ENCODE data around the gene NOX5.

The NOX5 gene

DNA sequence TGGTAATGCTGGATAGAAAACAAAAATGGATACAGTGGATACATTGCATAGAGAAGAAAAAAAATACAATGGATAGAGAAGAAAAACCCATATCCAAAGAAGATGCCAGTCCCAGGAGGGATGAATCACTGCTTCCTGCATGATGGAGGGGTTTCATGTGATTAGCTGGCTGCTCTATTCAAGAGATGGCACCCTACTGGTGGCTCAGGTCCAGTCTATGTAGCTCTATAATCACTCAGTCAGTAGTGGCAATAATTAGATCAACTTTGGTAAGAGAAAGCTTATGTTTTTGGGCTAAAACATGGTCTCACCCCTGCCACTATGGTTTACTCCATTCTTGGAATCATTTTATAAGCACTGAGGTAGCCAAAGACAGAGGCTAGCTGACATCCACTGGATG is 33.7 kb upstream of the NOX5 start:
- peaks cover 17 to 31% (median 24%) of the 10 kb centered on the region in 11 experiments for H3K9me3 ChIP-seq (replicated peaks in 1 of 11)
- no peak overlapping the region for H3K4me2 ChIP-seq
- no peaks in the 10 kb centered on the region for H4K20me1 ChIP-seq
- H3K4me1 ChIP-seq, result peaks cover 4 to 13% (median 10%) of the 10 kb centered on the region in 10 experiments; a peak in 15 of 20 replicates
- TF ChIP-seq Cebpa-rat (IDR thresholded peaks at IDR 0.05), result no peak
- H3K36me3 ChIP-seq, result no peaks in the 10 kb centered on the region
- H3K4me3 ChIP-seq, result no peak overlapping the region
- H3K9ac ChIP-seq, result no peak overlapping the region
- no peaks in the 10 kb centered on the region for H3K27me3 ChIP-seq
- no peak overlapping the region for H3K27ac ChIP-seq

DNA sequence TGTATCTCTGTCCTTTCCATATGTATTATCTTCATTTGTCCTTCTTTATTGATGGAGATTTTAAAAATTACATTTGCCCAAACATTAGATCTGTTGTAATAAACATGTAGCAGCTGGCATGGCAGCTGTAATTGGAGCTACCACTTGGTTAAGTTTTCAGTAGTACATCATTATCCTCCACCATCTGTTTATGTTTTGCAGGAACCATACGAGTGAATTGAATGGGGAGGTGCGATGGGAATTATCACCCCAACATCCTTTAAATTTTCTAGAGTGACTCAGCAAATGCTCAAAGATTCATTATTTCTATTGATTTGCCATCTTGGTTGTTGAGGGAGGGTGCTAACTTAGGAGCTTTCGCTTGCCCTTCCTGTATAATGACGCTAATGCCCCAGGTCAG is 32.6 kb upstream of the NOX5 start:
- peaks cover 4 to 13% (median 10%) of the 10 kb centered on the region in 10 experiments; a peak in 15 of 20 replicates for H3K4me1 ChIP-seq
- no peaks in the 10 kb centered on the region for H3K36me3 ChIP-seq
- H3K9me3 ChIP-seq (replicated peaks in 1 of 11), result peaks cover 7 to 19% (median 12%) of the 10 kb centered on the region in 11 experiments
- no peaks in the 10 kb centered on the region for H3K27me3 ChIP-seq
- H3K4me2 ChIP-seq, result no peak overlapping the region
- H3K9ac ChIP-seq, result no peak overlapping the region
- H3K27ac ChIP-seq, result no peak overlapping the region
- no peaks in the 10 kb centered on the region for H4K20me1 ChIP-seq
- H3K4me3 ChIP-seq, result no peak overlapping the region
- no peak for TF ChIP-seq Cebpa-rat (IDR thresholded peaks at IDR 0.05)

DNA sequence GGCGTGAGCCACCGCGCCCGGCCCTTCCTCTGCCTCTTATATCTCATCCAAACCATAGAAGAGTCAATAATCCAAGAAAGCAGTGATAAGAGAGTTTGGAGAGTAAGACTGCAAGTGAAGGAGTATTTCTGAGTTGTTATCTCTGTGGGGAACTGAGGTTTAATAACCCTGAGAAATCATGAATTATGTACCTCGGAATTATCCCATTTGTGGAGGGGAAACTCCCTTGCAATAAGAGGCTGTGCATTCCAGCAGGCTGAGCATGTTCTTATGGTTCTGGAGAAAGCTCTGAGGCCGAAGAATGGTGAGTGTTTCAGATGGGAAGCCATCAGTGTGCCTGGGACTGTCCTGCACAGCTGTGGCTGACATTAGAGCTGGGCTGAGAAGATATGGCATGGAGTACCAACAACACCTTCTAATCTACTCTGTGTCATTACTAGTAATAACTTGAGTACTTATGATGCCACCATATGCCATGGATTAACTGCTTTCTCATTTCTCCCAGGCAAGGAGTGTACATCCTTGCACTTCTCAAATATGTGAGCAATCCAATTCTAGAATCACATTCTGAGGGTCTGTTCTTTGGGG is 31.4 kb upstream of the NOX5 start:
- Histone ChIP-seq H3K27ac (no peak overlapping the region), H3K4me3 (no peak overlapping the region), H3K27me3 (no peaks in the 10 kb centered on the region), H3K4me2 (no peak overlapping the region), H3K9me3 (replicated peaks in 1 of 11) (peaks cover 0 to 12% (median under 1%) of the 10 kb centered on the region in 11 experiments; a peak in 3 of 22 replicates), H3K9ac (no peak overlapping the region), H3K4me1 (peaks cover 4 to 13% (median 10%) of the 10 kb centered on the region in 10 experiments; a peak in 15 of 20 replicates), H4K20me1 (no peaks in the 10 kb centered on the region), H3K36me3 (no peaks in the 10 kb centered on the region)
- TF ChIP-seq Cebpa-rat (IDR thresholded peaks at IDR 0.05), result no peak

DNA sequence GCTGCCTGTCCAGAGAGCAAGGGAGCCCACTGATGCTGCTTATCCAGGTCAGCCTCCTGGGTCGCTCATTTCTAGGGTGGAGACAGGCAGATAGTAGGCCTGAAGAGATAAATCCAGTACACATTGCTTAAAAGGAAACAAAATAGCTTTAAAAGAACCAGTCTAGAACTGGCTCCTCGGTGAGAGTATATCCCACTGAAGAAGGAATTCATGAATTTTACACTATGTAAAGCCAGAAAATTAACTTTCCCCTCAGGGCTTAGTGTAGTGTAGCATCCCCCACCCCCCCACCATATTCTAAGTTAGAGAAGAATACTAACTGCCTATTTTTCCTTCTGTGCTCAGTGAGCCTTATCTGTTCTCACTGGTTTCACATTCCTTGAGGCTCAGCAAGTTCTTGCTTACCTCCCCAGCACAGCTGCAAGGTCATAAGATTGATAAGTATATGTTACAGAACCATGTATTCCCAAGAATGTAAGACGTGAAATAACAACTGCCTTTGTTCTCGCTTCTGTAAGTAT is 30.5 kb upstream of the NOX5 start:
- no peak for TF ChIP-seq Cebpa-rat (IDR thresholded peaks at IDR 0.05)
- no peaks in the 10 kb centered on the region for H3K36me3 ChIP-seq
- H3K27ac ChIP-seq, result no peak overlapping the region
- peaks cover 4 to 13% (median 10%) of the 10 kb centered on the region in 10 experiments; a peak in 15 of 20 replicates for H3K4me1 ChIP-seq
- H3K4me2 ChIP-seq, result peak overlapping the region in 8 of 11 experiments; percentile 5 to 43 (median 30); a peak in 10 of 22 replicates
- no peak overlapping the region for H3K9ac ChIP-seq
- H3K9me3 ChIP-seq (replicated peaks in 1 of 11), result peaks cover 0 to 10% (median 0%) of the 10 kb centered on the region in 11 experiments; a peak in 2 of 22 replicates
- H3K4me3 ChIP-seq, result no peak overlapping the region
- H4K20me1 ChIP-seq, result no peaks in the 10 kb centered on the region
- H3K27me3 ChIP-seq, result no peaks in the 10 kb centered on the region

DNA sequence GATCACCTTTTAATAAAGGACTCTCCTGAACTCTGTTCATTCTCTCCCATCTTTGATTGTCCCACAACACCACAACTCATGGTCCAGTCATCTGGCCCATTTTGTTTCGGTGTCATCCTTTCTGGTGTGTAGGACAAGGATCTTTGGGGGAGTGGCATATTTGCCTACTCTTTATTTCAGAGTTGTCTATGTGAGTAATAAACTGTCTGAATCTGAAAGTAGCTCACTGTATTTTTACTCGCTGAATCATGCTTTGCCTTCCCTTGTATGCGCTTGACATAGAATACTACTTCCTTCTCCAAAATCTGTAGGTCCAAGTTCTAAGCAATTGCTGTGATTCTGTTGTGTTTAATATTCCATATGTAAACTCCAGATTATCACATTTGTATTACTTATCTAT is 29.9 kb upstream of the NOX5 start:
- peak overlapping the region in 7 of 11 experiments; percentile 5 to 43 (median 20); a peak in 7 of 22 replicates for H3K4me2 ChIP-seq
- H4K20me1 ChIP-seq, result no peaks in the 10 kb centered on the region
- H3K9ac ChIP-seq, result no peak overlapping the region
- H3K27ac ChIP-seq, result no peak overlapping the region
- H3K4me1 ChIP-seq, result peaks cover 4 to 13% (median 10%) of the 10 kb centered on the region in 10 experiments; a peak in 15 of 20 replicates
- H3K4me3 ChIP-seq, result no peak overlapping the region
- H3K27me3 ChIP-seq, result no peaks in the 10 kb centered on the region
- no peaks in the 10 kb centered on the region for H3K36me3 ChIP-seq
- H3K9me3 ChIP-seq (replicated peaks in 1 of 11), result peaks cover 0 to 5% (median 0%) of the 10 kb centered on the region in 11 experiments; a peak in 1 of 22 replicates
- TF ChIP-seq Cebpa-rat (IDR thresholded peaks at IDR 0.05), result no peak

DNA sequence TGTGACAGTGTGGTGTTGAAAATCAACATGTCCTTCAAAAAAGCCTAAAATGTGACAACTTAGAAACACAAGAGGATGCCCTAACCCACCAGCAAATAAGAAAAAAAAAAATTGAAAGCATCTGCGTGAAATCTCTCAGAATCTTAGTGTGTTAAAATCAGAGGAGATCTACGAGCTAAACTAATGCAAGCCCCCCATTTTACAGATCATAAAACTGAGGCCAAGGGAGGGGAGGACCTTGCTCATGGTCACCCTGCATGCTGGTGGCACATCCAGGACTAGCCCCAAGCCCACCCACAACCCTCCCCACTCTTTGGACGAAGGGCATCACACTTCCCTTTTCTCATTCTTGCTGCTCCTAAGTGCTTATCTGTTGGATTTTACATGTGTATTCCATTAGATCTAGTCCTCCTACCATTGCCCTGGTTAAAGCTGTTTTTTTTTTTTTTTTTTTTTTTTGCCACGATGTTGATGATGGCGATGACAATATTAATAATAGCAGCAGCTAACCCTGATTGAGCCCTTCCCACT is 29.1 kb upstream of the NOX5 start:
- H3K4me3 ChIP-seq, result no peak overlapping the region
- no peaks in the 10 kb centered on the region for H3K36me3 ChIP-seq
- no peaks in the 10 kb centered on the region for H4K20me1 ChIP-seq
- H3K4me2 ChIP-seq, result no peak overlapping the region
- no peak for TF ChIP-seq Cebpa-rat (IDR thresholded peaks at IDR 0.05)
- peaks cover 0 to 5% (median 0%) of the 10 kb centered on the region in 11 experiments; a peak in 1 of 22 replicates for H3K9me3 ChIP-seq (replicated peaks in 1 of 11)
- no peak overlapping the region for H3K9ac ChIP-seq
- no peak overlapping the region for H3K27ac ChIP-seq
- H3K27me3 ChIP-seq, result no peaks in the 10 kb centered on the region
- peaks cover 4 to 13% (median 10%) of the 10 kb centered on the region in 10 experiments; a peak in 15 of 20 replicates for H3K4me1 ChIP-seq

DNA sequence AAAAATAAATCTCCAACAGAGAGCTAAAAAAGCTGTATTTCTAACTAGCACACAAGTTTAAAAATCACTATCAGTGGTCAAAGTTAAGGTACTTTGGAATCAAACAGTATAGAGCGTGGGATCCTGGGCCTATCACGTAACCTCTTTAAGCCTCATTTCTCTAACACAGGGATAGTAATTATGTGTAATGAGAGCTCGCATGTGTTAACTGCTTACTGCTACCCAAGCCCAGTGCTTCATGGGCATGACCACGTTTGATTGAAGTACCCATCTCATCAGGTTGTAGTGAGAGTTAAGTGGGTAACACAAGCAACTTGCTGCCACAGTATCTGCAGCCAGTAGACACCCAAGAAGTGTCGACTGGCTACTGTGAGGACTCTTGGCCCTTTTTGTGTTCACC is 28.2 kb upstream of the NOX5 start:
- H3K9ac ChIP-seq, result no peak overlapping the region
- no peaks in the 10 kb centered on the region for H3K27me3 ChIP-seq
- no peak overlapping the region for H3K4me2 ChIP-seq
- H3K36me3 ChIP-seq, result no peaks in the 10 kb centered on the region
- H3K4me1 ChIP-seq, result peaks cover 4 to 16% (median 10%) of the 10 kb centered on the region in 10 experiments; a peak in 15 of 20 replicates
- H3K9me3 ChIP-seq (replicated peaks in 1 of 11), result peaks cover 0 to 5% (median 0%) of the 10 kb centered on the region in 11 experiments; a peak in 1 of 22 replicates
- no peak overlapping the region for H3K4me3 ChIP-seq
- no peak overlapping the region for H3K27ac ChIP-seq
- no peak for TF ChIP-seq Cebpa-rat (IDR thresholded peaks at IDR 0.05)
- H4K20me1 ChIP-seq, result no peaks in the 10 kb centered on the region

DNA sequence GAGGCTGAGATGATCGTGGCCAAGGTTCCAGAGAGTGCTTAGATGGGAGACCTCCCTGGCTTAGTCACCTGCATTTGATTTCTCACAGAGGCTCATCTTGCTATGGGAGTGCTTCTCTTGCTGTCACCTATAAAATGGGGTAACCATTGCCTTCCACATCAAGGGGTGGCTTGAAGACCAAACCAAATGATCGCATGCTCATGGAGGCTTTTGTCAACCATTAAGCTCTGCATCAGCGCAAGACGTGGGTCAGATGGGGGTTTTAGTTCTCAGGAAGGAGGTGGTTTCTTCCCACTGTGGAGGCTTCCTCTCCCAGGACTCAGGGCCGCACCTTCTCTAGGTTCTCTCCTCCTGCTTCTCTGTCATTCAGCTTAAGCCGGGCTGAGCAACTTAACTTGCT is 27.4 kb upstream of the NOX5 start:
- no peak overlapping the region for H3K9ac ChIP-seq
- no peak overlapping the region for H3K4me3 ChIP-seq
- H3K9me3 ChIP-seq (replicated peaks in 1 of 11), result peaks cover 0 to 5% (median 0%) of the 10 kb centered on the region in 11 experiments; a peak in 1 of 22 replicates
- H4K20me1 ChIP-seq, result no peaks in the 10 kb centered on the region
- H3K27me3 ChIP-seq, result no peaks in the 10 kb centered on the region
- no peak for TF ChIP-seq Cebpa-rat (IDR thresholded peaks at IDR 0.05)
- H3K27ac ChIP-seq, result no peak overlapping the region
- no peaks in the 10 kb centered on the region for H3K36me3 ChIP-seq
- no peak overlapping the region for H3K4me2 ChIP-seq
- H3K4me1 ChIP-seq, result peaks cover 4 to 16% (median 10%) of the 10 kb centered on the region in 10 experiments; a peak in 15 of 20 replicates

DNA sequence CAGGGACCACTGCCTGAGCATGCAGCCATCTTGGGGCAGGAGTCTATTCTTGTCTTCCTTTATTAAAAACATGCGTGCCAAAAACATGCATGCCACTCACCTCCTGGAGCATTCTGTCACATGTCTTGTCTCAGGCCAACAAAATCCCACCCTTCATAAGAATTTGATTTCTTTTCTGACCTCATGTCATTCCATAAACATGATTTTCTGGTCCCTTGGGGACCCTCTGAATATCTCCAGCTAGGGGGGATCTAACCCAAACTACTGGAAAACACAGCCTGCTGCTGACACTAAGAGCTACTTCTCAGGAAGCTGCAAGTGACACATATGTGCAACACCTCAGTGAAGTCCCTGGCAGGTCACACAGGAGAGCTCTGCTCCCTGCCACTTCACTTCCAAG is 26.8 kb upstream of the NOX5 start:
- Histone ChIP-seq H3K9ac (no peak overlapping the region), H3K4me3 (no peak overlapping the region), H3K9me3 (replicated peaks in 1 of 11) (peaks cover 0 to 5% (median 0%) of the 10 kb centered on the region in 11 experiments; a peak in 1 of 22 replicates), H4K20me1 (no peaks in the 10 kb centered on the region), H3K4me1 (peaks cover 4 to 16% (median 10%) of the 10 kb centered on the region in 10 experiments; a peak in 15 of 20 replicates), H3K27ac (no peak overlapping the region), H3K27me3 (no peaks in the 10 kb centered on the region), H3K4me2 (no peak overlapping the region), H3K36me3 (no peaks in the 10 kb centered on the region)
- TF ChIP-seq Cebpa-rat (IDR thresholded peaks at IDR 0.05), result no peak
